ENCODE results near the gene CATSPER4.

The CATSPER4 gene

DNA sequence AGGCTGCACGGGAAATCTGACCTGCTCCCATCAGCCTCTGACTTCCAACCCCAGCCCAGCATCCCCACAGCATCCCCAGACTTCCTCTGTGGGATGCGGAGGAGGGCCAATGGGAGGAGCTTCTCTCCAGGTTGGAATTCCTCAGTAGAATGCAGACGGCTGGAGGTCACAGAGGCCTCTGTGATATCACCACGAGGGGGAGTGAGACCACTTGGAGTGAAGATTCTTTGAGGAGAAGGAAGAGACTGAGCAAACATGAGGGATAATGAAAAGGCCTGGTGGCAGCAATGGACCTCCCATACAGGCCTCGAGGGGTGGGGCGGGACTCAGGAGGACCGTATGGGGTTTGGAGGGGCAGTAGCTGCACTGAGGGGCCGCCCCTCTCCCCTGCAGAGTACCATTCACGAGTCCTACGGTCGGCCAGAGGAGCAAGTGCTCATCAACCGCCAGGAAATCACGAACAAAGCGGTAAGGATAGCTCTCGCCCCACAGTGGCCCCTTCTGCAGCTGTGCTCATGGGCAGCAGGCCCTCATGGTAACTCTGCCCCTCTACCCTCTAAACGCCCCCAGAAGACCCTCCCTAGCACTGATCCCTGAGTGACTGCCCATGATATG, at the start of gene CATSPER4:
Gene CATSPER4, plus strand, starts transcription at position 230 of the 615 bp plus-strand sequence. Its CDS starts 26 bp downstream, at position 256.
- DNase-seq (ENCODE audit: low read depth) = no peak

GRCh38 chr1:26142159-26142558, 48.2 kb upstream of the CATSPER4 start:
- no peak for DNase-seq (ENCODE audit: low read depth)

DNA sequence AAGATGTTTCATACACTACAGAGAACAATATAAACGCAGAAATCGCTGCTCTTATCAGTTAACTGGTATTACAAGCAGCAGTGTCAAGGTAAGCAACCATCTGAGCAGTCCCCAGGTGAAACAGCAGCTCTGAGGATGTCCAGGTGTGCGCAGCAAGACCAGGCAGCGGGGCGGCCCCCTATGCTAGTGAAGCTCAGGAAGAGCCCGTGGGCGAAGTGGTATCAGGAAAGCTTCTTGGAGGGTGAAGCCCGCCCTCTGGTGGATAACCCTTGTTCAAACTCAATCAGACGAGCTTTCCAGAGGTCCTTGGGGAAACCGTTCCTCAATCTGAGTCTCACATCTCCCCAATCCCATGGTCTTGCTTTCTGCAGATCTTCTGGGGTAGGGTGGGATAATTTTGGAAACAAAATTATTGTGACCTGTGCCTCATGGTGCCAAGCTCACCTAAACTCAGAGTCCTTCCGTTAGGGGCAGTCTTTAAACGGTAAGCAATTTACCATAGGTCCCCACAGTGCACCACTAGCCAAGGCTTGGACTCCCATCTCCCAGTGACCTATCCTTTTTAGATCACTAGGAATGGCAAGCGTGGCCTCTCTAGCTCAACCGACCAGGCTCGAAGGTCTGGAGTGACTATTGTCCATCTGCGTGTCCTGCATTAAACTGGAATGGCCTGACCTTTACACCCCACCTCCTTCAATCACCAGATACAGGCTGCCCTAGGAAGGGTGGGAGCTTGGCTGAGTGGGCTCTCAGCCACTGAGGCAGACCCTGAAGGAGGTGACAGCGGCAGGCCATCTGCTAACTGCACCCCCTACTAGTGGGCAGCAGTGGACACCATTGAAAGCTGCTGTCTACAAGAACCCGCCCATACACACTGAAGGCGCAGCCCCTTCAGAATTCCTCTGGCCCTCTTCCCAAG, 45.1 kb upstream of the CATSPER4 start:
- DNase-seq (ENCODE audit: low read depth) = peak; percentile 57

- DNase-seq (ENCODE audit: low read depth) = no peak
Observed at GRCh38 chr1:26145960-26146294, 44.5 kb upstream of the CATSPER4 start.

DNA sequence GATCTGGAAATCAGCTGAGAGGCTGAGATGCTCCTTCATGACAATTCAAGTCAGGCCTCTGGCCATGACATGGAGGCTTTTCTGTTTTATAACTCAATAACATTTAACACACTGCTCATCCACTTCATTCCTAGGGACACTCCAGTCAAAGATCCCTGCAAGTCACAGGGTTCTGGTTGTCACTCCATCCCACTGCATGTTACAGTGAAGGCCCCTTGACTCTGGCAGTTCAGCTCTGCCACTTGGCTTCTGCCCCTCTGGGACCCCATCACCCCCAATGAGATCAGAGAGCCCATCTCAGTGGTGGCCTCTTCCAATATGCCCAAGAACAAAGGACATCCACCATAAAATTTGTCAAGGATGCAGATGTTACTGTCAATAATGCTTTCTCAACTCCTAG, 41.5 kb upstream of the CATSPER4 start:
- DNase-seq (ENCODE audit: low read depth) = no peak

- no peak for DNase-seq (ENCODE audit: low read depth)
Observed at GRCh38 chr1:26153966-26154532, 36.4 kb upstream of the CATSPER4 start.

- no peak for DNase-seq (ENCODE audit: low read depth)
Observed at GRCh38 chr1:26154750-26155149, 35.7 kb upstream of the CATSPER4 start.

- no peak for DNase-seq (ENCODE audit: low read depth)
Observed at GRCh38 chr1:26155370-26156284, 34.8 kb upstream of the CATSPER4 start.

DNA sequence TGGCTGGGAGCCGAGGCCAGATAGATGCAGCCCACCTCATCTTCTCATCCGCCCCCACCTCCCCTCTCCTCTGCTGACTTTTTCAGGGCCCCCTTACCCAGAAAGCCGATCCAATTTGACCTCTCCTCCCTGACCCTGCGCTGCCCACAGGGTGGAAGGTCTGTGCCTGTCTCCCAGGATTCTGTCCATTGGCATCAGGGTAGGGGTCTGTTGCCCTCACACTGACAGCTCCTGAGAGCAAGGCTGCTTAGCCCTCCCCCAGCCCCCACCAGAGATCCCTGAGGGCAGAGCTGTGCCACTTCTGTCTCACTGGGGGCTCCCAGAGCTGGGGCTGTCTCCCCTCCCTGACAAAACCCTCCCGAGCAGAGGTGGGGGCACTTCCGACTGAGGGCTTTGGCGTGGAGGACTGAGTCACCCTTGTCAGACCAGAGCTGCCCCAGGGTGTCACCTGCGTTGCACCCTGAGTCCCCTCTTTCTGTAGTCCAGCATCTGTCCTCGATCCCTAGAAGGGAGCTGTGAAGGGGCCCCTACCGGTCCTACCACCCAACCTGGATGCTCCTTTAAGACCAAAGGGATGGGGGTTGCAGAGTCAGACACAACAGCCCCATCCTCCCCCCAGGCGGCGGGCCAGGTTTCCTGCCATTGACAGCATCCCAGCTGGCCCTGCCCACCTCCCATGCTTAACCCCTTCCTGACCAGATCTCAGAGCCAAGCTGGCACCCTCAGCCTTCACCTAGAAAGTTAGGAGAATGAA, 33.9 kb upstream of the CATSPER4 start:
- no peak for DNase-seq (ENCODE audit: low read depth)

DNA sequence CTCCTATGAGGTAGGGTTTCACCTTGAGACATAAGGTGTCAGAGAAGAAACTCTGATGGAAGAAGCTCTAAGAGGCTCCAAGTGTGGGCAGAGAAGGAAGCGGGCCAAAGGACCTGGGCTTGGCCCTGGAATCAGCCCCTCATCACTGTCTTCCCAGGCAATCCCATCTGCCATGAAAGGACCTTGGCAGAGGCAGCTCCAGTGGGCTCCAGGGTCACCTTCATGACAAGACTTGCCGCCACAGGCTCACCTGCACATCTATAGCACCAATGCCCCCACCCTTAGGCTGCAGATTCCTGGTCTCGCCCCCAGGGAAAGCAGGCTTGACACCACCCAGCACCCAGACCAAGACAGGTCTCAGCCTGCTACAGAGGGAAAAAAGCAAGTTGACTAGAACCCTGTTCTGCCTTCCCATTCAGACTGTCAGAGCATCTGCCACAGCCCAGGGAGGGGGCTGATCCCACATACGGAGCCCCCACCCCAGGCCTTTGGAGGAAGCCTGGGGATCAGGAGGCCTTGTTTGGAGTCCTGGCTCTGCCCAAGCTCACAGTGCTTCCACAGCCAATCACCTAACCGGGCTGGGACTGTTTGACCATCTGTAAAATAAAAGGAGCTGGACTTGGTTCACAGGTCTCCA, 32.0 kb upstream of the CATSPER4 start:
- DNase-seq (ENCODE audit: low read depth) = no peak

DNA sequence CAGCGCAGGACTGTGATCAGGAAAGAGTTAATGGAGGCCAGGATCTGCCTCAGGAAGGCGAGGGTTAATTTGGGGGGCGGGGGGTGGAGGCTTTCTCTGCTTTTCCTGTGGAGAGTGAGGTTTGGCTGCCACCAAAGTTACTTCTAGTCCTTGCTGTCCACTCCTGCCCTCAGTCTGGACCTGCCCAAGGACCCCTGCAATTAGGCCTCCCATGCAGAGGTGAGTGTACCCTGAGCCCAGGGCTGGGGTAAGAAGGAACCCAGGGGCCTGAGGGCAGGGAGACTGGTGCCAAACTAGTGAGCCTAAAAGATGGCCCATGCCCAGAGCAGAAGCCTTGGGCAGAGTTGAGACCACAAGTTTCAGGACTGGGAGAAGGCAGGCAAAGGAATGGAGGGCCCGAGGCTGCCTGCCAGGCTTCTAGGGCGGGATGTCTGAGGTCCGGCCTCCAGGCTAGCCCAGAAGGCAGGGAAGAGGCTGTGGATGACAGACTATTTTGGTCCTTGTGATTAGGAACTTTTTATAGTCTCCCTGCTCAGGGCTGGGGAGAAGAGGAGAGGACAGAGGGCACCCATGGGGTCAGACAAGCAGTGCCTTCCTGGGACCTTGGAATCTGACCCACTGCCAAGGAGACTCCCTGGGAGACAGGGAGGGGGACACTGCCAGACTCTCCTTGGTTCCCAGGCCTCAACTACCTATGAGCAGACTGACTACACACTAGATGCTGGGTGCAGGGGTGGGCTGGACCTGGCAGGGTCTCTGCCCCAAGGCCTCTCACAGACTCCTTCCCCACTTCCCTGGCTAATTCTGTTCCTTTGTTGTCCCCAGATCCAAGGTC, 31.3 kb upstream of the CATSPER4 start, which contains the start of gene FAM110D:
Gene FAM110D, plus strand, starts transcription at position 172 of the 835 bp plus-strand sequence. CDS start 2,213 bp downstream, outside the sequence.
- no peak for DNase-seq (ENCODE audit: low read depth)

DNA sequence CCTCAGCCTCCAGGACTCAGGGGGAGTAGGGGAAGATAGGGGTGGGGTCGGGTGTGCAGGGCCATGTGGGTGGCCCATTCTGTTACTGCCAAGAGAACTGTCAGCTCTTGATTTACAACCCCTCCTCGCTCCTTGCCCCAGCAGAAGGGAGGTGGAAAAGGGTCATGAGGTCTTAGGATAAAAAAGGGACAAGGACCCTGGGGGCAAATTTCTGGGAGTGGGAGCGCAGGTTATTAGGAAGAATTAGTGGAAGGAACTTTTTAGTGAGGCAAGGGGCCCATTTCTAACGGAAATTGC, 30.7 kb upstream of the CATSPER4 start:
- DNase-seq (ENCODE audit: low read depth) = no peak

GRCh38 chr1:26160527-26161414, 29.6 kb upstream of the CATSPER4 start:
- DNase-seq (ENCODE audit: low read depth) = no peak

DNA sequence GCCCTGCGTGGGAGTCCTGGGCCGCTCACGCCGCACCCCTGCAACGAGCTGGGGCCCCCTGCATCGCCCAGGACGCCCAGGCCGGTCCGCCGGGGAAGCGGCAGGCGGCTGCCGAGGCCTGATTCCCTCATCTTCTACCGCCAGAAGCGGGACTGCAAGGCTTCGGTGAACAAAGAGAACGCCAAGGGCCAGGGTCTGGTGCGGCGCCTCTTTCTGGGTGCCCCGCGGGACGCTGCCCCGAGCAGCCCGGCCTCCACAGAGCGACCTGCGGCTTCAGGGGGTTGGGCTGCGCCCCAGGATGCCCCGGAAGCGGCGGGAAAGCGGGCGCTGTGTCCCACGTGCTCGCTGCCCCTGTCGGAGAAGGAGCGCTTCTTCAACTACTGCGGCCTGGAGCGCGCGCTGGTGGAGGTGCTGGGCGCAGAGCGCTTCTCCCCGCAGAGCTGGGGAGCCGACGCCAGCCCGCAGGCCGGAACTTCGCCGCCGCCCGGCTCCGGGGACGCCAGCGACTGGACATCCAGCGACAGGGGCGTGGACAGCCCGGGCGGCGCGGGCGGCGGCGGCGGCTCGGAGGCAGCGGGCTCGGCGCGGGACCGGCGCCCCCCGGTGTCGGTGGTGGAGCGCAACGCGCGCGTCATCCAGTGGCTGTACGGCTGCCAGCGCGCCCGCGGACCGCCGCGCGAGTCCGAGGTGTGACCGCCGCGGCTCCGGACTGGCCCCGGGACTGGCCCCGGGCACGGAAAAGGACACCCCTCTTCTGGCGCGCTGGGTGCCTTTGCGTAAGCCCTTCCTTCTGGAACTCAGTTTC, 28.8 kb upstream of the CATSPER4 start:
- DNase-seq (ENCODE audit: low read depth) = no peak

GRCh38 chr1:26162220-26162709, 28.1 kb upstream of the CATSPER4 start:
- no peak for DNase-seq (ENCODE audit: low read depth)

DNA sequence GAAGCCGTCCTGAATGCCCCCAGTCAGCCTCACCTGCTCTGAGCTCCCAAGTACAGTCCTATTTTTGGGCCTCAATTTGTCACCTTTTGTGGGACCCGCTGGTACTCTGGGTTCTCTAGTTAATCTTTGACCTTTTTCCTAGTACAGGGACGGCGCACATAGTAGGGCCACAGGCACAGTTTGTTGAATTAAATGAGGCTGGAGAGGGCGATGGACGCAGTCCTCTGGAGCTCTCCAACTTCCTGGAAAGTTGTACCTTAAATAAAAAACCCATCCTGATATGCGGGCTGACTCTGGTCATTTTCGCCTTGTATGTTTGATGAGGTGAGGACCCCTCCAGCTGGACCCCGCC, 26.7 kb upstream of the CATSPER4 start:
- DNase-seq (ENCODE audit: low read depth) = no peak

- DNase-seq (ENCODE audit: low read depth) = no peak
Observed at GRCh38 chr1:26164036-26164860, 26.2 kb upstream of the CATSPER4 start.

All from T-helper 22 cell (primary cell).